GM12865 (cell line): ENCODE results near the gene MAPKAPK3.

ENCODE experiments used
- DNase-seq: peaks from one replicate; pipeline ENCODE4 v3.0.0; 2010; ENCODE audit warnings: low read depth
- H3K4me3 ChIP-seq: 2 replicates; pipeline ENCODE4 v1.5.1; 2011; ENCODE audit warnings: mild to moderate bottlenecking, low read depth, low read length, control low read depth
- CTCF ChIP-seq: IDR thresholded peaks from 2 replicates; pipeline ENCODE4 v1.5.1; 2011; ENCODE audit warnings: low read length, control low read depth, low read depth, inconsistent platforms; ENCODE audit not compliant: insufficient read depth; ENCODE audit errors: missing control alignments

The MAPKAPK3 gene

GRCh38 chr3:50615190-50615589 is 1.8 kb upstream of the MAPKAPK3 start:
- H3K4me3 ChIP-seq: no peak overlapping the region
- TF ChIP-seq CTCF: no peak

GRCh38 chr3:50616003-50616769 is 765 bp upstream of the MAPKAPK3 start:
- H3K4me3 ChIP-seq: peak overlapping the region; percentile 79
- peak; percentile 90 for DNase-seq
- TF ChIP-seq CTCF: peak; percentile 100

More at GRCh38 chr3:50615190-50615589, 1.8 kb upstream of the MAPKAPK3 start:
- DNase-seq: no peak

GRCh38 chr3:50616770-50617095 is 218 bp upstream of the MAPKAPK3 start:
- peak overlapping the region; percentile 79 for H3K4me3 ChIP-seq
- DNase-seq: peak; percentile 93
- TF ChIP-seq CTCF: no peak

- no peak for TF ChIP-seq CTCF
- H3K4me3 ChIP-seq: peak overlapping the region; percentile 79
- DNase-seq: no peak
These were observed 1.0 kb downstream of the MAPKAPK3 start for GRCh38 chr3:50617911-50618481.

- H3K4me3 ChIP-seq: no peak overlapping the region
- no peak for TF ChIP-seq CTCF
- no peak for DNase-seq
These were observed 3.5 kb downstream of the MAPKAPK3 start for GRCh38 chr3:50620420-50620819.

- TF ChIP-seq CTCF: no peak
- no peak overlapping the region for H3K4me3 ChIP-seq
- DNase-seq: no peak
These were observed 3.9 kb downstream of the MAPKAPK3 start for GRCh38 chr3:50620820-50621219.
